A549 treated with CpdA at 1 μM for 4 hours (cell line): ENCODE results near the gene EPS8L1. TPM values are rescaled to one million over a fixed set of nuclear protein-coding genes. Genes with fewer than 3 reads are reported as not detected.

Source experiments
- total RNA-seq: library from RNA; stranded (reverse); fragments of 200-300 nt; extraction: Qiagen RNA extraction; gene quantifications from 5 replicates; pipeline ENCODE4 v1.2.3, GENCODE V29; 2022; ENCODE audit warnings: low read depth

Gene EPS8L1
- 5.0 to 7.1 TPM (median 5.3 TPM) in 5 replicates for total RNA-seq

DNA sequence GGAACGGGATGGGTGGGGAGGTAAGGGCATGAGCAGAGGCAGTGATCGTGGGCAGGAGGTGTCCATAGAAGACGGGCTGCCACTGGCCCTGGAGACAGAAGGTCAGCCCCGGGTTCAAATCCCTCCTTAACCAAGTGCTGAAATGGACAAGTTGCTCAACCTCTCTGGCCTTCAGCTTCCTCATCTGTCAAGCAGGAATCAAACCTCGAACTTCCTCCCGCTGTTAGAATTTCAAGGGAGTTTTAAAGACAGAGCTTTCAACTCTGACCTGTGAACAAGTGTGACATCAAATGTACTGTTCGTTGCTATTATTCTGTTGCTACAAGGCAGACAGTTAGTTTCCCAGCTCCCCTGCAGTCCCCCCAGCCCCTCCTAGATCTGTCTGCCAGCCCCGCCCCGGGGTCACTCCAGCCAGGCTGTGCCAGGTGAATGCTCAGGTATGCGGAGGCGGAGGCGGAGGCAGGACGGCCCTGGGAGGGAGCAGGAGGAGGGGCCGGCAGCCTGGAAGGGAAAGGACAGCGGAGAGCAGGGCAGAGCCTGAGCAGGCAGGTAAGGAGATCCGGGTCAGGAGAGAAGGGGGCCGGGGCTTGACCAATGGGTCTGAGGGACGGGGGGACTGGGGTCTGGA, at the start of gene EPS8L1:
TSS of gene EPS8L1 (plus strand) at position 499 of the 628 bp plus-strand sequence. CDS start 576 bp downstream, outside the sequence.

DNA sequence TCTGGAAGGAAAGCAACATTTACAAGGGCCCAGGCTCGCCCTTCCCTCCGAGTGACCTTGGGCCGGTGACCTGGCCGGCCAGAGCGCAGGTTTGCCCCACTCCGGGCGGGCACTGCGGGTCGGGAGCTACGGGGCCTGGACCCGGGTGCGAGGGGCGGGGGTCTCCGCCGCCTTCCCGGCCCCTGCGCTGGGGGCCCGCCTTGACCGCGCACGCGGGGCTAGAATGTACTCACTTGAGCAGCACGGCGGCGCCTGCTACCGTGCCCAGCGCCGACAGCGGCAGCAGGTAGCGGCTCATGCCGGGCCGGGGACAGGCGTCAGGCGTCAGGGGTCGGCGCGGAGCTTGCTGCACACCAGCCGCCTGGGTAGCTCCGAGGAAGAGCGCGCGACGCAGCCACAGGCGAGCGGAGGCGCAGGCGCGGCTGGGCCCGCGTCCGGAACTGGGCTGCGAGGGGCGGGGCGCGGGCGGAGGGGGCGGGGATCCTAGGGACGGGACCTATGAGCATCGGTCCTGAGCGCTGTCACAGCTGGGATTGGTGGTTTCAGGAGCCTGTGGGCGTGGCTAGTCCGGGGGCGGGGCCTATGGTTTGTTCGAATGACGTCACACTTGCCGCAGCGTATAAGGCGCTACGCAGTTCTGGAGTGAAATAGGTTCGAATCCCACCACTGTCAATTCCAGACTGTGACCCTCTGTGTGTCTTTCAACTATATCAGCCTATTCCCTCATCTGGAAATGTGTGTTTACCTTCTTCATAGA, 12.8 kb upstream of the EPS8L1 start, which contains the start of gene RDH13:
TSS of gene RDH13 (minus strand) at position 414 of the 757 bp plus-strand sequence. CDS start at position 298, 116 bp downstream.

DNA sequence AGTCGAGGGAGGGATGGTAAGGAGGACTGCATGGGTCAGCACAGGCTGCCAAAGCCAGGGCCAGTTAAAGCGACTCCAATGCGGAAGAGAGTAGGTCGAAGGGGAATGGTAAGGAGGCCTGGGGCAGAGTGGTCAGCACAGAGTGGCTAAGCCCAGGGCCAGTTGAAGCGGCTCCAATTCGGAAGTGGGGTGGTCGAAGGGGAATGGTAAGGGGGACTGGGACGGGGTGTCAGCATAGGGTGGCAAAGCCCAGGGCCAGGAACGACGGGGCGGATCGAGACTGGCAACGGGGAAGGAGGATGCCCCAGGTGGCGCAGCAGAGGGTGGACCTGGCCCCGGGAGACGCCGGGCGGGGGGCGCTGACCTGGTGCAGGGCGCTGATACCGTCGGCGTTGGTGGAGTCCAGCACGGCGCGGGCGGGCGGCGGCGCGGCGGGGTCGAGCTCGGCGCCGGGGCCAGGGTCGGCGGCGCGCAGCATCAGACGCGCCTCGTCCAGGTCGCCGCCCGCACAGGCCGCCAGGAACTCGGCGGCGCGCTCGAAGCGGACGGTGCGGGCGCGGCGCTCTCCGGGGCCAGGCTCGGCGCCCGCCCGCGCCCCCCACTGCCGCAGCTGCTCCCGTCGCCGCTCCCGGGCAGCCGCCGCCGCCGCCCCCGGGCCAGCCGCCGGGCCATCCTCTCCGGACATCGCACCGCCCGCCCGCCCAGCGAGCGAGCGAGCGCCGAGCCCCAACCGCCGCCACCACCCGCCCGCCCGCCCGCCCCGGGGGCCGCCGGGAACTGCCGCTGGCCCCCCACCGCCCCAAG, 41.4 kb downstream of the EPS8L1 start, which contains the start of gene PPP1R12C:
TSS of gene PPP1R12C (minus strand) at position 779 of the 804 bp plus-strand sequence. CDS start at position 685, 94 bp downstream.

Other genes with a start within 250 kb of the EPS8L1 start
- gene KIR2DS4, start 243.2 kb upstream of the EPS8L1 start, total RNA-seq = not detected in 5 replicates
- gene KIR3DL2, start 225.4 kb upstream of the EPS8L1 start, total RNA-seq = not detected in 5 replicates
- gene FCAR, start 201.6 kb upstream of the EPS8L1 start, total RNA-seq = not detected in 5 replicates
- gene NCR1, start 169.7 kb upstream of the EPS8L1 start, total RNA-seq = not detected in 5 replicates
- gene NLRP7, start 128.3 kb upstream of the EPS8L1 start, total RNA-seq = not detected in 5 replicates
- 25.2 to 28.8 TPM (median 27.0 TPM) in 5 replicates for gene NLRP2, start 109.5 kb upstream of the EPS8L1 start, total RNA-seq
- 0.13 to 0.45 TPM (median 0.27 TPM) in 4 of 5 replicates, not detected in the other for gene GP6, start 37.6 kb upstream of the EPS8L1 start, total RNA-seq
- 16.4 to 22.6 TPM (median 18.4 TPM) in 5 replicates for gene RDH13, start 12.7 kb upstream of the EPS8L1 start, total RNA-seq
- gene PPP1R12C, start 41.8 kb downstream of the EPS8L1 start, total RNA-seq = 59.8 to 96.4 TPM (median 87.1 TPM) in 5 replicates
- 115 to 148 TPM (median 126 TPM) in 5 replicates for gene TNNT1, start 73.3 kb downstream of the EPS8L1 start, total RNA-seq
- 6.7 to 8.9 TPM (median 7.7 TPM) in 5 replicates for gene TNNI3, start 81.9 kb downstream of the EPS8L1 start, total RNA-seq
- 5.2 to 7.2 TPM (median 6.9 TPM) in 5 replicates for gene DNAAF3, start 90.7 kb downstream of the EPS8L1 start, total RNA-seq
- 3.0 to 4.6 TPM (median 3.5 TPM) in 5 replicates for gene SYT5, start 104.4 kb downstream of the EPS8L1 start, total RNA-seq
- gene PTPRH, start 133.6 kb downstream of the EPS8L1 start, total RNA-seq = 2.9 to 6.6 TPM (median 5.6 TPM) in 5 replicates
- 2.7 to 6.3 TPM (median 5.5 TPM) in 5 replicates for gene TMEM86B, start 152.9 kb downstream of the EPS8L1 start, total RNA-seq
- gene PPP6R1, start 183.1 kb downstream of the EPS8L1 start, total RNA-seq = 98.6 to 127 TPM (median 124 TPM) in 5 replicates
- gene HSPBP1, start 204.2 kb downstream of the EPS8L1 start, total RNA-seq = 118 to 146 TPM (median 136 TPM) in 5 replicates
- gene BRSK1, start 208.1 kb downstream of the EPS8L1 start, total RNA-seq = 4.3 to 6.1 TPM (median 5.0 TPM) in 5 replicates
- gene TMEM150B, start 249.5 kb downstream of the EPS8L1 start, total RNA-seq = 0.06 to 0.27 TPM (median 0.19 TPM) in 3 of 5 replicates, not detected in the others